Measurements from ENCODE around the gene BEX4. TPM values are rescaled to one million over a fixed set of nuclear protein-coding genes. Genes with fewer than 3 reads are reported as not detected.
"Not testable (repeated sequence)": the region's sequence is repeated elsewhere in the genome, so short reads cannot be mapped to it uniquely, and the experiment has no call there.

The BEX4 gene
- total and polyA plus RNA-seq, 7 experiments from 2014 or later: 8.8 to 120 (median 45.7) TPM

GRCh38 chrX:103233263-103233662, 18.4 kb downstream of the BEX4 start:
- POLR2A ChIA-PET: no interaction called here

GRCh38 chrX:103234869-103235268, 20.0 kb downstream of the BEX4 start:
- no peak for DNase-seq
- Histone ChIP-seq H3K9me3 (ENCODE audit: control insufficient read depth in 2 of 3, low read length in 3 of 3) (no peaks in the 10 kb centered on the region), H3K27ac (ENCODE audit: low read depth, low read length) (no peak overlapping the region), H3K36me3 (ENCODE audit: control insufficient read depth in 2 of 3, insufficient read depth in 3 of 3, low read length in 3 of 3) (no peaks in the 10 kb centered on the region), H3K4me3 (ENCODE audit: low read length) (no peak overlapping the region), H3K4me1 (ENCODE audit: control insufficient read depth in 2 of 2, insufficient read depth in 2 of 2, low read length in 2 of 2) (no peaks in the 10 kb centered on the region), H3K27me3 (ENCODE audit: control insufficient read depth in 2 of 2, insufficient read depth in 2 of 2, low read length in 2 of 2) (no peaks in the 10 kb centered on the region)
- Mint-ChIP-seq H3K27me3 (peaks cover 0 to 6% (median 0%) of the 10 kb centered on the region in 5 donors), H3K4me3 (no peak overlapping the region), H3K36me3 (no peaks in the 10 kb centered on the region), H3K4me1 (no peaks in the 10 kb centered on the region), H3K27ac (no peak overlapping the region), H3K9me3 (no peaks in the 10 kb centered on the region)
- ChIA-PET POLR2A (no interaction called here), CTCF (no interaction called here)
- intact Hi-C loops (cut with micrococcal nuclease): no loop called here
- ATAC-seq: no peak

More at GRCh38 chrX:103233263-103233662, 18.4 kb downstream of the BEX4 start:
- no peaks in the 10 kb centered on the region for H3K27me3 ChIP-seq (ENCODE audit: control insufficient read depth in 2 of 2, insufficient read depth in 2 of 2, low read length in 2 of 2)
- ATAC-seq: no peak
- CTCF ChIA-PET: no interaction called here
- no peaks in the 10 kb centered on the region for H3K4me1 ChIP-seq (ENCODE audit: control insufficient read depth in 2 of 2, insufficient read depth in 2 of 2, low read length in 2 of 2)
- Mint-ChIP-seq H3K27me3 (peaks cover 0 to 8% (median 0%) of the 10 kb centered on the region in 5 donors), H3K4me3 (no peak overlapping the region), H3K9me3 (no peaks in the 10 kb centered on the region), H3K27ac (no peak overlapping the region), H3K4me1 (no peaks in the 10 kb centered on the region), H3K36me3 (no peaks in the 10 kb centered on the region)
- H3K4me3 ChIP-seq (ENCODE audit: low read length): no peak overlapping the region
- no peaks in the 10 kb centered on the region for H3K36me3 ChIP-seq (ENCODE audit: control insufficient read depth in 2 of 3, insufficient read depth in 3 of 3, low read length in 3 of 3)
- no peaks in the 10 kb centered on the region for H3K9me3 ChIP-seq (ENCODE audit: control insufficient read depth in 2 of 3, low read length in 3 of 3)
- intact Hi-C loops (cut with micrococcal nuclease): no loop called here
- no peak overlapping the region for H3K27ac ChIP-seq (ENCODE audit: low read depth, low read length)
- no peak for DNase-seq

- POLR2A ChIA-PET; H3K27ac ChIP-seq (ENCODE audit: low read depth, low read length); H3K9me3 Mint-ChIP-seq; H3K36me3 ChIP-seq (ENCODE audit: control insufficient read depth in 2 of 3, insufficient read depth in 3 of 3, low read length in 3 of 3); ATAC-seq; H3K27me3 ChIP-seq (ENCODE audit: control insufficient read depth in 2 of 2, insufficient read depth in 2 of 2, low read length in 2 of 2); H3K27ac Mint-ChIP-seq; H3K9me3 ChIP-seq (ENCODE audit: control insufficient read depth in 2 of 3, low read length in 3 of 3); H3K36me3 Mint-ChIP-seq; H3K4me1 Mint-ChIP-seq; CTCF ChIA-PET; DNase-seq; H3K4me1 ChIP-seq (ENCODE audit: control insufficient read depth in 2 of 2, insufficient read depth in 2 of 2, low read length in 2 of 2); H3K27me3 Mint-ChIP-seq; H3K4me3 ChIP-seq (ENCODE audit: low read length); intact Hi-C loops (cut with micrococcal nuclease); H3K4me3 Mint-ChIP-seq: not testable (repeated sequence)
Measured at GRCh38 chrX:103235608-103236007, 20.7 kb downstream of the BEX4 start.

GRCh38 chrX:103236296-103236695, 21.4 kb downstream of the BEX4 start:
- Histone ChIP-seq H3K27ac (ENCODE audit: low read depth, low read length) (no peak overlapping the region), H3K4me1 (ENCODE audit: control insufficient read depth in 2 of 2, insufficient read depth in 2 of 2, low read length in 2 of 2) (no peaks in the 10 kb centered on the region), H3K36me3 (ENCODE audit: control insufficient read depth in 2 of 3, insufficient read depth in 3 of 3, low read length in 3 of 3) (no peaks in the 10 kb centered on the region), H3K4me3 (ENCODE audit: low read length) (no peak overlapping the region), H3K27me3 (ENCODE audit: control insufficient read depth in 2 of 2, insufficient read depth in 2 of 2, low read length in 2 of 2) (no peaks in the 10 kb centered on the region), H3K9me3 (ENCODE audit: control insufficient read depth in 2 of 3, low read length in 3 of 3) (no peaks in the 10 kb centered on the region)
- Mint-ChIP-seq H3K9me3 (no peaks in the 10 kb centered on the region), H3K4me1 (no peaks in the 10 kb centered on the region), H3K4me3 (no peak overlapping the region), H3K36me3 (no peaks in the 10 kb centered on the region), H3K27me3 (peaks cover 0 to 6% (median 0%) of the 10 kb centered on the region in 5 donors), H3K27ac (no peak overlapping the region)
- ATAC-seq: no peak
- DNase-seq: no peak
- ChIA-PET CTCF (no interaction called here), POLR2A (no interaction called here)
- intact Hi-C loops (cut with micrococcal nuclease): no loop called here

GRCh38 chrX:103240155-103240554, 25.2 kb downstream of the BEX4 start:
- Mint-ChIP-seq H3K36me3 (no peaks in the 10 kb centered on the region), H3K9me3 (no peaks in the 10 kb centered on the region), H3K27me3 (peaks cover 0 to 10% (median 0%) of the 10 kb centered on the region in 5 donors), H3K27ac (no peak overlapping the region), H3K4me3 (no peak overlapping the region), H3K4me1 (no peaks in the 10 kb centered on the region)
- POLR2A ChIA-PET: no interaction called here
- H3K9me3 ChIP-seq (ENCODE audit: control insufficient read depth in 2 of 3, low read length in 3 of 3): no peaks in the 10 kb centered on the region
- H3K27me3 ChIP-seq (ENCODE audit: control insufficient read depth in 2 of 2, insufficient read depth in 2 of 2, low read length in 2 of 2): no peaks in the 10 kb centered on the region
- no peak overlapping the region for H3K27ac ChIP-seq (ENCODE audit: low read depth, low read length)
- no peak overlapping the region for H3K4me3 ChIP-seq (ENCODE audit: low read length)
- no peaks in the 10 kb centered on the region for H3K36me3 ChIP-seq (ENCODE audit: control insufficient read depth in 2 of 3, insufficient read depth in 3 of 3, low read length in 3 of 3)
- ATAC-seq (no peak), DNase-seq (no peak)
- intact Hi-C loops (cut with micrococcal nuclease): no loop called here
- no peaks in the 10 kb centered on the region for H3K4me1 ChIP-seq (ENCODE audit: control insufficient read depth in 2 of 2, insufficient read depth in 2 of 2, low read length in 2 of 2)
- CTCF ChIA-PET: no interaction called here

GRCh38 chrX:103248553-103248952, 33.6 kb downstream of the BEX4 start:
- H3K36me3 Mint-ChIP-seq: no peaks in the 10 kb centered on the region
- ATAC-seq: no peak

GRCh38 chrX:103249805-103250204, 34.9 kb downstream of the BEX4 start:
- no peak overlapping the region for H3K27ac Mint-ChIP-seq
- H3K27ac ChIP-seq (ENCODE audit: low read depth, low read length): no peak overlapping the region
- ChIA-PET CTCF (interaction anchor here (1.3 kb wide), 1 partner anchor 214 kb away, joined by 5 read pairs; no protein-coding TSS in a partner anchor), POLR2A (no interaction called here)
- H3K36me3 Mint-ChIP-seq: peaks cover 0 to 3% (median 0%) of the 10 kb centered on the region in 5 donors
- H3K36me3 ChIP-seq (ENCODE audit: control insufficient read depth in 2 of 3, insufficient read depth in 3 of 3, low read length in 3 of 3): no peaks in the 10 kb centered on the region
- DNase-seq (no peak), ATAC-seq (no peak)
- intact Hi-C loops (cut with micrococcal nuclease): loop anchor here in 1 of 2 donors (10.0 kb wide), 2 partner anchors 95 to 435 kb away; partner anchors contain the start of gene MORF4L2
- H3K4me1 Mint-ChIP-seq: peaks cover 11 to 27% (median 15%) of the 10 kb centered on the region in 7 donors
- H3K9me3 ChIP-seq (ENCODE audit: control insufficient read depth in 2 of 3, low read length in 3 of 3): no peaks in the 10 kb centered on the region
- no peak overlapping the region for H3K4me3 ChIP-seq (ENCODE audit: low read length)
- H3K27me3 Mint-ChIP-seq: peaks cover 0 to 12% (median 0%) of the 10 kb centered on the region in 5 donors
- H3K9me3 Mint-ChIP-seq: no peaks in the 10 kb centered on the region
- H3K27me3 ChIP-seq (ENCODE audit: control insufficient read depth in 2 of 2, insufficient read depth in 2 of 2, low read length in 2 of 2): no peaks in the 10 kb centered on the region
- H3K4me3 Mint-ChIP-seq: no peak overlapping the region
- H3K4me1 ChIP-seq (ENCODE audit: control insufficient read depth in 2 of 2, insufficient read depth in 2 of 2, low read length in 2 of 2): no peaks in the 10 kb centered on the region

More at GRCh38 chrX:103248553-103248952, 33.6 kb downstream of the BEX4 start:
- Mint-ChIP-seq H3K27me3 (peaks cover 0 to 12% (median 0%) of the 10 kb centered on the region in 5 donors), H3K4me3 (no peak overlapping the region), H3K27ac (no peak overlapping the region), H3K9me3 (no peaks in the 10 kb centered on the region), H3K4me1 (peaks cover 3 to 16% (median 4%) of the 10 kb centered on the region in 7 donors)
- Histone ChIP-seq H3K27me3 (ENCODE audit: control insufficient read depth in 2 of 2, insufficient read depth in 2 of 2, low read length in 2 of 2) (no peaks in the 10 kb centered on the region), H3K4me3 (ENCODE audit: low read length) (no peak overlapping the region), H3K36me3 (ENCODE audit: control insufficient read depth in 2 of 3, insufficient read depth in 3 of 3, low read length in 3 of 3) (no peaks in the 10 kb centered on the region), H3K4me1 (ENCODE audit: control insufficient read depth in 2 of 2, insufficient read depth in 2 of 2, low read length in 2 of 2) (no peaks in the 10 kb centered on the region), H3K9me3 (ENCODE audit: control insufficient read depth in 2 of 3, low read length in 3 of 3) (no peaks in the 10 kb centered on the region), H3K27ac (ENCODE audit: low read depth, low read length) (no peak overlapping the region)
- intact Hi-C loops (cut with micrococcal nuclease): loop anchor here (1.0 kb wide), 3 partner anchors 37 to 297 kb away; no protein-coding TSS in a partner anchor
- DNase-seq: peak in 4 of 9 donors; percentile 8 to 27 (median 14)
- ChIA-PET CTCF (interaction anchor here (0.6 to 1.4 kb wide), 4 partner anchors 10 to 215 kb away, joined by 3 to 5 read pairs (median 4); no protein-coding TSS in a partner anchor), POLR2A (interaction anchor here (0.8 kb wide), 1 partner anchor 41 kb away, joined by 3 read pairs; no protein-coding TSS in a partner anchor)

Data from naive thymus-derived CD4-positive, alpha-beta T cell (primary cell).